ENCODE results near the gene PEAK3.

- TF ChIP-seq CTCF (IDR thresholded peaks at IDR 0.05) (peak in 2 of 3 donors; percentile 63 to 77), EP300 (IDR thresholded peaks at IDR 0.05) (no peak)
Observed at GRCh38 chr19:2269244-2270156, 12.5 kb downstream of the PEAK3 start.
